GM19463 (cell line): ENCODE results near the gene CD93.

Experiments used
- ATAC-seq: cut with Tn5 transposase; IDR thresholded peaks from one replicate; pipeline ENCODE4 v1.9.1; 2021; ENCODE audit warnings: mild to moderate bottlenecking, moderate library complexity; ENCODE audit not compliant: unreplicated experiment

CD93 gene

DNA sequence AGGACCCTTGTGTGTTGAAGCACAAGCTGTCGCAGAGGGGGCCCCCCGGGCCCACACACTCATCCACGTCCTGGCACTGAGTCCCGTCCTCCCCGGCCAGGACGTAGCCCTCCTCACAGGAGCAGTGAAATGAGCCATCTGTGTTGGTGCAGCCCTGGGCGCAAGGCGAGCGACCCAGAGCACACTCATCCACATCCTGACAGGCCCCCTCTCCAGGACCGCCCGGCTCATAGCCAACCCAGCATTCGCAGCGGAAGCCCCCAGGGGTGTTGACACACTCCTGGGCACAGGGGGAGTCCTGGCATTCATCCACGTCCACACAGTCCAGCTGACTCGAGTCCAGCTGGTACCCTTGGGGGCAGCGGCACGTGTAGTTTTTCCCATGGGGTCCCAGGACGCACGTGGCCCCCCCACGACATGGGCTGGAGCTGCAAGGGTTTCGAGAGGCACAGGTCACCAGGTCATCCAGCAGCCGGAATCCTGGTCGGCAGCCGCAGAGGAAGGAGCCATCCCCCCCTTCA, 1.2 kb downstream of the CD93 start:
- no peak for ATAC-seq

DNA sequence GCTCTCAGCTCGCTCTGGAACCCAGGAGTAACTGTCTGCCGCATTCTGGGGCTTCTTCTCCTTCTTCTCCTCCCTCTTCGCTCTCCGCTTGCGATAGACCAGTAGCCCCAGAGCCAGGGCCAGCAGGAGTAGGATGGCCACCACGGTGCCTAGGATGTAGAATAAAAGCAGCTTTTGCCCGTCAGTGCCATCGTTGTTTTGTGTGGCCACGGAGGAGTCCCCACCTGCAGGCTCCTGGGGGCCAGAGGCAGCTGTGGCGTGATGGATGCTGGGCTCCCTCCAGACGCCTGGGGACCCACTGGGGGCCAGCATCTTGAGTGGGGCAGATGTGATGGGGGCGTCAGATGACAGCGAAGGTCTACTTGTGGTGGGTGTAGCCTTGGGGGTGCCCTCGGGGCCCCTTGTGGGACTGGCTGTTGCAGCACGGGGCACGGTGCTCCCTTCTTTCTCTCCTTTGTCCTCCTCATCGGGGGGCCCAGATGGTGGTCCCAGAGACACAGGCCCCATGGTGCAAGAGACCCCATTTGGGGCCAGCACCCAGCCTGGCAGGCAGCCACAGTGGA, 1.8 kb downstream of the CD93 start:
- no peak for ATAC-seq

DNA sequence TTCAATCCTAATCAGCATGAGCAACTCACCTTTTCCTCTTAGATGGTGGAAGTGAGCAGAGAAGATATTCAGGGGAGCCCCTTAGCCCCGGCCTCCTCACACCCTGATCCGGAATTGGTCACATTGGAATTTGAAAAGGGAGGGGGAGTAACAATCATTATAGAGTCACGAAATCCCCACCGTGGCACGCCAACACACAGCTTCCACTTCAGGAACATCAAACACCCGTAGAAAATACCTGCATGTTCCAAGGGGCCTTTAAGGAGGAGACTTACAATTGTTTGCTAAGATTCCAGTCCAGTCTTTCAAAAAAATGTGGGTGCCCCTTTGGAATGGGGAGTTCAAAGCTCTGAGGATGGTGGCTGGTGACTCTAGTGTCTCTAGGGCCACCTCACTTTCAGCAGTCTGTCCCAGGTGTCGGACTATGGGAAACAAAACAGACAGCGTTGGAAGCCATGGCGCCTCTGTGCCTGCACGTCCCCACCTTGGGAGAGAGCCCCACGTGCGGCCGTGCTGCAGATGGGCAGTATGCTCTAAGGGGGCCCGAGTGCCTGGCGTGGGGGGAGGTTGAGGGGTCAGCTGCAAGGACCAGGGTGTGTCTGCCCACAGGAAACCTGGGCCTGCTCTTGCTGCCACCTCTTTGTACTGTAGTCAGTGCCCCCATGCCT, 2.4 kb downstream of the CD93 start:
- ATAC-seq: no peak

DNA sequence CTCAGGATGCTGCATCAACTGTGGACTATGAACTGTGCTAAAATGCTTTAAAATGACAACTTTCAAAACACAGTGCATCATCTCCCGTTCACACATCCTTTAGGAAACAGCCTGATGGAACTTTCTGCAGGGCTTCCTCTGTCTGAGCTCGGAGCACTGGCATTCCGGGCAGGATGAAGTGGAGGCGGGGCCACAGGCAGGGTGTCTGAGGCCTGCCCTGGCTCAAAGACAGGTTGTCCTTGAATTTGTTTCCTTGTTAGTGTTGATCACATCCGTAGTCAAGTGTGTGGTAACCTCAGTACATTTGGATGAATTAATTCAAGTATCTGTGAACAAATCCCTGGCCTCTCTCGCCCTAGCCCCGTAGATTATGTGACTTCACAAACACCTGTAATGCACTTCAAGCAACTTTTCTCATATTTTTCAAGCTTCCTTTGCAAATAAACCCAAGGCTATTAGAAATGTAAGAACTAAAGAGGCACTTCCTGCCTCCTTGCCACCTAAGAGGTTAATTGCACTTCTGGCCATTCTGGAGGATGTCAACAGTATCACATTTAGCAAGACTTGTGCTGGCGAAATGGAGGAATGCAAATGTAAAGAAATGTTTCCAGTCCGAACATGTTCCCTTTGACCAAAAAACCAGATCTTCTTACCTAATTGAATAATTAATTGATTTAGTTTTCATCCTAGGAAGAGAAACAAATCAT, 3.1 kb downstream of the CD93 start:
- ATAC-seq: no peak

DNA sequence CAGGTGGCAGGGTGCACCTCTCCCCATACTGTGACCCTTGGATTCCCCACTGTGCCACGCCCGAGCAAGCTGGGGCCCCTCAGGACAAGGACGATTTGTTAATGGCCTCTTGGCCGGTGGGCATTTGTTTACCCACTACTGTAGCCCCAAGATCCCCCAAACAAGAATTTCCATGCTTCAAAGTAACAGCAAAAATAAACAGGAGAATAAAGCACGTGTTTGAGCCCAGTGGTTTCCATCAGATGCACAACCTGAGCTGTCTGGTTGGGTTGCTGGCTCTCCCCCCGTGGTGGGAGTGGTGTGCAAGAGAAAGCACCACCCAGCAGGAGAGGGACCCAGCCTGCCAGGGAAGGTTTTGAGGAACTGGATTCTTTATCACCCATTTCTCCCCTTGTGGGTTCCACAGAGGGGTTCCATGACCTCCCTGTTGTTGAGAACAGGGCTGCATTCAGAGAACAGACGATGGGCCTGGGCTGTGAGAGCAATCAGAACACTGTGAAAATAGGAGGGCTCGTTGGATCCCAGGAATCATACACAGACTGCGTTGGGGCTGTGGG, 4.8 kb downstream of the CD93 start:
- no peak for ATAC-seq

DNA sequence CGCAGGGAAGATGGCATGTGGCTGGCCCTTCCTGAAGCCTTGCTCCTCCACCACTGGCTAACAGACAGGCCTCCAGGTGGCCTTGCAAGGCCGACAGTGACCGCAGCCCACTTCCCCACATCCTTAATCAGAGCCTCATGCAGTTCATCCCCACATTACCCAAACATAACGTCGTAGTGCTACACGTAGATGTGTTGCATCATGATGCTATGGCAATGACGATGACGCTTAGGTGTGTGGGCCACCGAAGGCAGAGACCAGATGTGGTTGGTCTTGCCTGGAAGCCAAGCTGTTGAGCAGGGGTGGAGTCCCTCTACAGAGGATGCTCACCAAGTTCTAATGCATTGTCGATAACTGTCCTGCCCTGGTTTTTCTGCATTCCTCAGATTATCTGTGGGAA, 5.6 kb downstream of the CD93 start:
- ATAC-seq: no peak

DNA sequence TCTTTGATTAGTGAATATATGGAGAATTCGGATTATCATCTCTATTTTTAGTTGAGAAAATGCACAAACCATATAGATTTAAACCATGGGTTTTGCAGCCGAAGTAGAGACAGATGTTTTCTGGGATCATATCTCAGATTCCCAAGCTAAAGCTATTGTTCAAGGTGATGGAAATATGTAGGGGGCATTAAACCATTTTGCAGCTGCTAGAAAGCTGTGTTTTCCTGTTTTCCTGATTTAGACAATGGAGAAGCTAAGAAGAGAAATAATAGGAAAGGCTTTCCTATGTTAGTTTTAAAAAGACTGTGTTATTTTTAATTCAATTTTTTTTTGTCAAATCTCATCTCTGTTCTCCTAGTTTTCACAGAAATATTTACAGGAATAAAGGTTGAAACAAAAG, 6.2 kb downstream of the CD93 start:
- ATAC-seq: no peak

DNA sequence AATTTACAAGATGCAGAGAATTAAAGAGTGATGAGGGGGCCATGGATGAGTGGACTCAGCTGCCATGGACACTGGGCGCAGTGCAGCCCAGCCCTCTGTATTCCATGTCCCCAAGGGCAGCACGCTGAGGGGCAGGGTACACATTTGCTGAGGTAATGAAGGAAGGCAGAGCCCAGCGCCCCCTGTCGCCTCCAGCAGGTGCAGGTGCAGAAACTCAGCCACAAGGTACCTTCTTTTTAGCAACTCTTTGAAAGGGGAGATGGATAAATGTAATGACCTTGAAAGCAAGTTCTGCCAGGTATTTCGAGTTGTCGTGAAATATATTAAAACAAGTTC, 7.1 kb downstream of the CD93 start:
- ATAC-seq: no peak

DNA sequence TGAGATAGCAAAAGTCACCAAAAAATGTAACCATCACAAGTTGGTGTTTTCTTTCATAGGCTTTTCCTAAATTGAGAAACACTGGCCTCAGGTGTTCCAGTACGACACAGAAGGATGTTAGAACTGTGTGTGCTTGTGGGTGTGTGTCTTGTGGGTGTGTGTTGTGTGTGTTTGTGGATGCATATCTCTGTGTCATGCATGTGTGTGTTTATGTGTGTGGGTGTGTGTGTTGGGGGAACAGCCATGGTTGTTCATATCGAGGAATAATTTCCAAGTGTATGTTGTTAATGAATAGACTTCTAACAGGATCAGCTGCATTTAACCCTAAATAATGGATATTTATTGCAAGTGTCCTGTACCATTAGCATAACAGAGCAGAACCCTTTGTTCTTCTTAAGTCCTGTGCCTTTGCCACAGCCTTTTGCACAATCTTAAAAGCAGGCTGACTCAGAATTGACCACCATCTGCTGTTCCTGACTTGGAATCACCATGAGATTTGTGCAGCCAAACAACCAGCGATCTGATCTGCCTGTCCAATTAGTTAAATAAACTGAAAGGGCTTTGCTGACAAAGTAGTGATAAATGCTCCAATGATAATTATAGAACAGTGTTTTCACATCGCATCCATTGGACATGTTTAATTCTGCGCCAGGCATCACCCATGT, 7.6 kb downstream of the CD93 start:
- no peak for ATAC-seq

DNA sequence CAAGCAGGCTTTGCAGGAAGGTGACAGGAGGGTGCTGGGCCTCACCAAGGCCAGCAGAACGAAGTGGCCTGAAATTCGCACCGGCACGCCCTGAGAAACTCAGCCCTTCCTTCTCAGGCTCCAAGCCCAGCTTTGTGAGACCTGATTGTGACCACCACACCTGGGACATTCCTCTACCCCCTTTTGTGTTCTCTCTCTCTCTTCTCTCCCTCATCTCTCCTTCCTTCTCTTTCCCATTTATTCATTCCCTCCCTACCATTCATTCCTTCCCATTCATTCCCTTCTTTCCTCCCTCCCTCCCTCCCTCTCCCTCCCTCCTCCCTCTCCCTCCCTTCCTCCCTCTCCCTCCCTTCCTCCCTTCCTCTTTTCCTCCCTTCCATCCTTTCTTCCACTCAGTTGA, 8.8 kb downstream of the CD93 start:
- no peak for ATAC-seq

DNA sequence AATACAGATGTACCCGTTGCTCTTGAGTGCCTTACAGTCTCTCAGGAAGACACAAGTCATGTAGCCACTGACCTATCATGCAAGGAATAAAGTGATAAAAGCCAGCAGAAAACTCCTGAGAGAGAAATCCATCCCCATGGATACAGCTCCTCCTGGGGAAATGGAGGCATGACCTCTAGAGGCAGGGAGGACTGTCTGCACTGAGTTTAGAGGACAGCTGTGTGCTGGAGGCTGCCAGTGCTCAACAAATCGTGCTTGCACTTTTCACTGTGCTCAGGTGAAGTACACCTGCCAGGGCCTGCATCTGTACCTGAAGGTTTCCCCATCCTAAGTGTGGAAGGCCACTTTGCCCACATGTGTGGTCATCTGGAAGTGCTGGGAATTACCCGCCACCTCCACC, 12.1 kb downstream of the CD93 start:
- ATAC-seq: no peak

DNA sequence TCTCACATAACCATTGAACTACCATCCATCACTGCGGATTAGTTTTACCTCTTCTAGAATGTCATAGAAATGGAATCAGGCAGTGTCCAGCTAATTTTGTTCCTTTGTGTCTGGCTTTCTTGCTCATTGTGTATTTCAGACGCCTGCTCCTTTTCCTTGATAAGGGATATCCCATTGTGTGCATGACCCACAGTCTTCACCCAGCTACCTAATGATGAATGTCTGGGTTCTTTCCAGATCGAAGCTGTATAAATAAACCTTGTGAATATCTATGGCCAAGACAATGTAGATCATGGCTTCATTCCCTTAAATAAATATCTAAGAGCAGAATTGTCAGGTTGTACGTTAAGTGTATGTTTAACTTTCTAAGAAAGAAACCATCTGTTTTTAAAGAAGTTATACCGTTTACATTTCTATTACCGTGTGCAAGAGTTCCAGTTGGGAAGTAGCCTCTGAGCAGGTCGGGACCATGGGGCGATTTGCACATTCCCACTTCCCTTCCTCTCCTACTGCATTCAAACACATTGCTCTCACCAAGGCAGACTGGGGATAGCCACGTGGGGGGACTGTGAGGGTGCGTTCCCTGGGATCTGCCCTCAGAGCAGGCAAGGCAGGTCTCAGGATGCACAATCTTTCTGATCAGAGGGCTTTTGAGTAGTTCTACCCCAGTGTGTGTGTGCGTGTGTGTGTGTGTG, 13.1 kb downstream of the CD93 start:
- ATAC-seq: no peak

DNA sequence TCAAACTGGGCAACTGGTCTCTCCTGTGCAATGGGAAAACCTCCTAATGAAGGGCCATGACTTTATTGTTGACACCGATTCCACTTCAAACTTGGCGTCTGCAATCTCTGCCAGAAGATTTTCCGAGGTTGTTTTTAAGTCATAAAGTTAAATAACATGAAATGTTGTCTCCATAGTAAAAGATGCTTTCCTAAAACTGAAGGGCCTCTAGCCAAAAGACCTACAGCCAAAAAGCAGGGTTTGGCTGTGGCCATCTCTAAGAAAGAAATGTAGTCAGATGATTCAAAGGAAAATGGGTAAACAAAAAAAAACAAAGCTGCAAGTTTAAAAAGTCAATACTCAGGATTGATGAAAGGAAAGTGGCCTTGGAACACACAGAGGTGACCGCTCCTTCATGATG, 14.1 kb downstream of the CD93 start:
- ATAC-seq: no peak

DNA sequence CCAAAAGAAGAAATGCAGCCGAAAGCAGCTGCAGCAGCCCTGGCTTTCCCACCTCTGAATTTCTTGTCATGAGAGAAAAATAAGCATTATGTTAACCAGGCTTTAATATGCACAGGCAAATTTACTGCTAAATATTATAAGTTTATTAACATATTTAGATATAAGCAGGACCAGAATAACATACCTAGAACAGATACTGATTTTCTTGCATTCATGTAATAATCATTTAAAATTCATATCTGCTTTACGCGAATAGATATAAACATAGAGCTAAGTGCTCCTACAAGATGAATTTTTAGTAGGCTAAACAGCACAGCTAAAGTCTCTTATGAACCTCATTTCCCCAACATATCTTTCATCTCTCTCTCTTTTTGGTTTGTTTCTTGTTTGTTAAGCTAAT, 14.7 kb downstream of the CD93 start:
- no peak for ATAC-seq

DNA sequence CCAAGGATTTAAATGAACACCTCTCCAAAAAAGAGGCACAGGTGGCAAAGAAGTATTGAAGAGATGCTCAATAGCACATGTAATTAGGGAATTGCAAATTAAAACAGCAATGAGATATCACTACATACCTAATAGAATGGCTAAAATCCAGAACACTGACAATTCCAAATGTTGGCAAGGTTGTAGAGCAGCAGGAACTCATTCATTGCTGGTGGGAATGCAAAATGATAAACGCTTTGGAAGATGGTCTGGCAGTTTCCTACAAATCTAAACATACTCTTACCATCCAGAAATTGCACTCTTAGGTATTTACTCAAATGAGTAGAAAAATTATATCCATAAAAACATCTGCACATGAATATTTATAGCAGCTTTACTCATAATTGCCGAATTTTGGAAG, 17.0 kb downstream of the CD93 start:
- ATAC-seq: no peak

DNA sequence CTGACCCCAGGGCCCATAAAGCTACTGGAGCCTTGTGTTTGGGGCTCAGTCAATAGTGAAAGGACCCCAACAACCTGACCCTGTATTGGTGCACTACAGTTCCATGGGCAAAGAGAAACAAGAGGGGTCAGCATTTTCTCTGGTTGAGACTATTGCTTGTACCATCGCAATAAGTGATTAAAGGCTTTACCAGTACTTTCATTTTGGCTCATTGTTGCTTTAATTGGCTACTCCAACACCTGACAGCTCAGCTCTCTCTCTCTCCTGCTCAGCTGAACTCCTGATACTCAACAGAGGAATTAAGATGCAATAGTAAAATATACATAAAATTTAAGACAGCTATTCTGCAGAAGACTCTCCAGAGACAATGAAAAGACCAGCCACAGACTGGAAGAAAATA, 17.8 kb downstream of the CD93 start:
- ATAC-seq: no peak

DNA sequence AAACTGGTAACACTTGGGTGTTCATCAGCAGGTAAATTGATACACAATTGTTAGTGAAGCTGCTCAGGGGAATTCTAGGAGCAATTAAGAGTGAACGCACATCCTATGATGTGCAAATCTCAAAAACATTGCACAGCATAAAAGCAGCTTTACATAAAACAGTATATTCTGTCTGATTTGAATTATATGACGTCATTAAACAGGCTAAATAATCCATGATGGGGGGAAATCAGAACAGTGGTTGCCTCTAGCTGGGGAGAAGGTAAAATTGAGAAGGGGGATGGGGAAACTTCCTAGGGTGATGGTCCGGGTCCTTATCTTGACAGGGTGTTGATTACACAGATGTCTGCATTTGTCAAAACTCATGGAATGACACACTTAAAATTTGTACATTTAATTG, 19.4 kb downstream of the CD93 start:
- no peak for ATAC-seq

DNA sequence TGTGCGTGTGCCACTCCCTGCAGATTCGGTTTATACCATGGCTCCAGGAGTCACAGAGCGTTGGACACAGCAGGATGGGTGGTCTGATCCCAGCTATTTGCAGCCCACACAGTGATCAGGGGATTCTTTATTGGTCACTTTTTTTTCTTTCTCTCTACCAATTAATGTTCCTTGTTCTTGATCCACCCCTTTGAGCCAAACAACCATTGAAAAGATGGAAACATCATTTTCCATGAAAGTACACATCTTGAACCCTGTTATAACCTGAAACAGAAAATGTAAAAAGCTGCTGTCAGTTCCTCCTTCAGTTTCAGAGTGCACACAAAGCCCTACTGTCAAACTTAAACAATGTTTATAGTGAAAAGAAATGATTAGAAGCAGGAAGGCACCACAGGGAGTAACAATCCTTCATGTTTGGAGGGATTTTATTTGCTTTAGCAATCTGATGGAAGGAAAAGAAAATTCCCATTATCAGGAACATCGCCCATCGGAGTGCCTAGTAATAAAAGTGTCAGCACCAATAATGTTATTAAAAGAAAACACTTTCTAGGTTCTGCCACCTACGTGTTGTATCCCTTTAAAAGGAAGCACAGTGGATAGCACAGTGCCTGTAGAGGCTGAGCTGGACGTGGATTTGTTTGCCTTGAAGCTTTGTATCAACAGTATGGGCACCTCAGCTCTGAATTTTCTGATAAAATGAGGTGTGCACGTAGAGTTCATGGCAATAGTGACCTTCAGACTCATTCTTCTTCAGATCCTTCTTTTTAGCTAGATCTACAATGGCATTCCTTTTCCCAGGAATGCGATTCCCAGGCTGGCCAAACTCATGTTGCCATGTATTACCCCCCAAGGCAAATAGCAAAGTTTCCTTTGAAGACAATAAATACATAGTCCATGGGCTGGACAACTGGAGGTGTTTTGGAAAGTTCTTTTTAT, 20.6 kb downstream of the CD93 start:
- ATAC-seq: no peak

DNA sequence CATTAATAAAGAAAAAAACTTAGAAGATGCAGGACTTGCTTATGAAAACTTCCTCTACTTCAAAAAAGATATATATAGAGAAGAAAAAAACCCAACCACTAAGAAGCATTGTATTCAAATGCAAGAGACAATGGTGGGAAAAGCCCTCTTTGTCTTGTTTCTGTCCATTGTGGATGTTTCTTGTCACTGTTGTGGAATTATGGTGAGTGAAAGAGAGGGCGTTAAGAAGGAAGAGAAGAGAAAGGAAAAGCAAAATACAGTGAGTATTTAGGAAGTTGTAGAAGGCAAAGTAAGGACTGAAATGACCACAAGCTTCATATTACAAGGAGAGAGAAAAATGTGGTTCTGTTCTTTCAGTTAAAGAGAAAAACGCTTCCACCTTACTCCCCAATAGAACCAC, 22.5 kb downstream of the CD93 start:
- no peak for ATAC-seq

DNA sequence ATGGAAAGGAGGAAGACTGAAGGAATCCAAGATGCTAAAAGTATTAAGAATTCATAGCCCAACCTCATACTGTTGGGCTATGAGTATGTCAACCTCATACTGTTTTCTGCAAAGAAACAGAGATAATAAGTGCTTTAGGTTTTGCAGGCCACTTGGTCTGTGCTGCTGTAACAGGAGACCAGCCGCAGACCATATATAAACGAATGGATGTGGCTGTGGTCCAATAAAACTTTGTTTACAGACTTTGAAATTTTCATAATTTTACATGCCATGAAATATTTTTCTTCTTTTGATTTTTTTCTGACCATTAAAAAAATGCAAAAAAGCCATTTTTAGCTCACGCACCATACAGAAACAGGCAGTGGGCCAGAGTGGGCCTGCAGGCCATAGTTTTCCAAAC, 23.0 kb downstream of the CD93 start:
- ATAC-seq: no peak
